ENCODE measurements around the gene PREP.

GRCh38 chr6:105452376-105452775, 49.5 kb upstream of the PREP start:
- TF ChIP-seq CTCF (IDR thresholded peaks at IDR 0.05) (no peak), POLR2A (IDR thresholded peaks at IDR 0.05) (no peak), EP300 (IDR thresholded peaks at IDR 0.05) (no peak)

Data from ovary (tissue), 3 donors.